ENCODE measurements around the gene TMEM50A.
"Not testable (repeated sequence)": the region's sequence is repeated elsewhere in the genome, so short reads cannot be mapped to it uniquely, and the experiment has no call there.

TMEM50A gene

DNA sequence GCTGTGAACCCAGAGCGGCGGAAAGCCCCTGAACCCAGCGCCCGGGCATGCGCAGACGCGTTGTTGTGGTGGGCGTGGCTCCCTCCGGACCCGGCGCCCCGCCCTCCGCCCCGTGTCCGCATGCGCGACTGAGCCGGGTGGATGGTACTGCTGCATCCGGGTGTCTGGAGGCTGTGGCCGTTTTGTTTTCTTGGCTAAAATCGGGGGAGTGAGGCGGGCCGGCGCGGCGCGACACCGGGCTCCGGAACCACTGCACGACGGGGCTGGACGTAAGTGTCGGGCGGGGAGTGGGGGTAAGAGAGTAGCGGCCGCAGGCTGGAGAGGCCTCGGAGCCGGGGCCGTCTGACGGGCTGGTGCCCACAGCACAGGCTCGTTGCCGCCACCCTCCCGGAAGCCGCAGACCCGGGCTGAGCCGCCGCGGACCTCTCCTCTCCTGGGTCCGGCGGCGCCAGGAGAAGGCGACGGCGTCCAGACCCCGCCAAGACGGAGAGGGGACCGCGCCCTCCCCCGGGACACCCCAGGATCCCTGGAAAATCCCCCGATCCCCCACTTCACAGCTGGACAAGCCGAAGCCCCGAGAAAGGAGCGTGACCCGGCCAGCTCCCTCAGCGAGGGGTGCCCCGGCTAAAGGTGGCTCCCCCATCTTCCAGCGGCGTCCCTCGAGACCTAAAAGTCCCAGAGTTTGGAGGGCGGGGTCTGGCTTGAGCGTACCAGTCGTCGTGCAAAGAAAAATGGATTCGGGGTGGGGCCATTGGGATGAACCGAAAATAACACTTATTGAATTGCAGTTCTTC is at the start of gene TMEM50A:
TMEM50A (plus strand) TSS at position 147 of the 794 bp plus-strand sequence. CDS start 2,153 bp downstream, outside the sequence.
- DNase-seq = peak; percentile 93

DNA sequence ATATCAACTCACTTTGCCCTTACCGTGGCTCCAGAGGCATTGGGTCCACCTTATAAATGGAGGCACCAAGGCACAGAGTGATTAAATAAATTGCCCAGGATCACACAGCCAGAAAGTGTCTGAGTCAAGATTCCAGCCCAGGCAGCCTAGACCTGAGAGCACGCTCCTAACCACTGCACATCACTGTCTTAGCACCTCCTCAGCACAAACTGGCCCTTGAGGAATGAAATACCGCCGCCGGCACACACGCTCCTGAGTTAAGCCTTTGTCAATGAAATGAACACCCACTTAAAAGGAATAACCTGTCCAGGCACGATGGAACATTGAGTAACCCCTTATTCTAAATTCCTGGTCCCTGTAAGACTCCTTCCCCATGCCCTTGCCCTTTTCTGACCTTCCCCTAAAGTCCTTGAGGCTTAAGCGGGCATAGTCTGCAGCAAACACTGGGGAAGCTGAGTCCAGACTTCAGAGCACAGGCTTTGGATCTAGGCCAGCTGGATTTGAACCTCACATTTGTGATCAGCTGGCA is 49.5 kb upstream of the TMEM50A start:
- not testable (repeated sequence) for DNase-seq

DNA sequence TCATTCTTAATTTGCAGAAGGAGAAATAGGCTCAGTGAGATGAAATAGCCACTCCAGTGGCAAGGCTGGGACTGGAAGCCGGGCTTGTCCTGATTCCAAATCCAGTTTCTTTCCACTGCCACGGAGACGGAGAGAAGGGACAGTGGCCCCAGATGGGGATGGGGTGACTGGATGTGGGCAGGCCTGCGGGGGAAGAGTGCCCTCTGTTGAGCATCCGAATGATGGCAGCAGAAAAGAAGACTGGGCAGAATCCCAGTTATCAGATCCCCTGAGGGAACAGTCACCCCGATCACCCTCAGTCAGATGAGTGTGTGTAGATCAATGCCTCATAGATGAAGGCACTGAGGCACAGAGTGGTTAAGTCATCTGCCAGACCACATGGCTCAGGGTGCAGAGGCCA is 48.1 kb upstream of the TMEM50A start:
- DNase-seq = not testable (repeated sequence)

DNA sequence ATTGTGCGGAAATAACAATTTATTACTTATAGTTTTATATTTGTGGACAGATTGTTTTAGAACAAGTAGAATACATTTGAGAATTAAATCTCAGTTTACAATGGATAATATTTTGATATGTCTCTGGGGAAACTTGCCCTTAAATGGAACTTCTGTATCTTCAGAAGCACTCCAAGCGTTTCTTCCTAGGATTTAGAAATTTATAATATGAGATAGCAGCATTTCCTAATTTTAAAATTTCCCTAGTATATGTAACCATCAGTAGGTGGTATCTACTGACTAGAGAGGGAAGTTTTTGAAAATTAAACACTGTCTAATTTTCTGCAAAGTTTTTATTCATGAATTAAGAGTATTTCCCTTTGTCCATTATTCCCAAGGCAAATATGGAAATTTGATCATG is 44.7 kb upstream of the TMEM50A start:
- DNase-seq = not testable (repeated sequence)

DNA sequence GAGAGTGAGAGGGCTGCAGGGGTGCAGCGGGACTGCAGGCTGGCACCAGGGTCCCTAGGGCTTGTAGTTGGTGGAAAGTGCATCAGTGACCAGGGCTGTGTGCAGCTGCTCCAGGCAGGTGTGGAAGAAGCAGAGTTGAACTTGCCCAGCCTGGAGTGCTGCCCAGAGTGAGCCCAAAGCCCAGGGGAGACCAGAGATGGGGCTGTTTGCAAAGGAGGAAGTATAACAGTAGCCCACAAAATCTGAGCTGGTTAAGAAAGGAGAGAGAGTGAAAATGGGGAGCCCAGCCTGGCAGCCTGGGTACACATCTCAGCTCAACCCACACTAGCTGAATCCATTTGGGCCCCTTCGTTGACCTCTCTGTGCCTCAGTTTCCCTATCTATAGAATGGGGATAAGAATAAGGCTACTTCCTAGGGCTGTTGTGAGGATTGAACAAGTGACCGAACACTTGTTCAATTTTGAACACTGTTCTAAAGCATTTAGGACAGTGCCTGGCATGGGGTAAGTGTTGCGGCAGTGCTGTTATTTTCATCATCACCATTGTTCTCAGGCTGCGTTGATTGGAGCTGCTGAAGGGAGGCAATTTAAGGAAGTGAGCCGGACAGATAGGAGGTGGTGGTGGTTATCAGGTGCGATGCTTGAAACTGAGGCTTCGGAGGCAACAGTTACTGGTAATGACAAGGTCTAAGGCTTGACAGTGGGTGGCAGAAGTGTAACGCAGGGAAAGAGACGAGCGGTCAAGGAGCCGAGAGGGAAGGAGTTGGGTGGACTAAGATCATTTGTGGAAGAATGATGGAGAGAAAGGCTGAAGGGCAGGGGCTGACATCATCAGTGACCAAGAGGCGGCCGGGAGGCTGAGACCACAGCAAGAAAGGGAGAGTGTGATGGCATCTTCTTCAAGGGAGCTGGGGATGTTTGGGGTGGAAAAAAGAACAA is 43.0 kb upstream of the TMEM50A start:
- not testable (repeated sequence) for DNase-seq

DNA sequence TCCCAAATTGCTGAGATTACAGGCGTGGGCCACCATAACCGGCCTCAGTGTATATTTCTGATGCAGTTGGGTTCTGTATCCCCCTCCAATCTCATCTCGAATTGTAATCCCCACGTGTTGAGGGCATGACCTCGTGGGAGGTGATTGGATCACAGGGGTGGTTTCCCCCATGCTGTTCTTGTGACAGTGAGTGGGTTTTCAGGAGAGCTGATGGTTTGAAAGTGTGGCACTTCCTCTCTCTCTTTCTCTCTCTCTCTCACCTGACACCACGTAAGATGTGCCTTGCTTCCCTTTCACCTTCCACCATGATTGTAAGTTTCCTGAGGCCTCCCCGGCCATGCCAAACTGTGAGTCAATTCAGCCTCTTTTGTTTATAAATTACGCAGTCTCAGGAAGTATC is 41.6 kb upstream of the TMEM50A start:
- not testable (repeated sequence) for DNase-seq

DNA sequence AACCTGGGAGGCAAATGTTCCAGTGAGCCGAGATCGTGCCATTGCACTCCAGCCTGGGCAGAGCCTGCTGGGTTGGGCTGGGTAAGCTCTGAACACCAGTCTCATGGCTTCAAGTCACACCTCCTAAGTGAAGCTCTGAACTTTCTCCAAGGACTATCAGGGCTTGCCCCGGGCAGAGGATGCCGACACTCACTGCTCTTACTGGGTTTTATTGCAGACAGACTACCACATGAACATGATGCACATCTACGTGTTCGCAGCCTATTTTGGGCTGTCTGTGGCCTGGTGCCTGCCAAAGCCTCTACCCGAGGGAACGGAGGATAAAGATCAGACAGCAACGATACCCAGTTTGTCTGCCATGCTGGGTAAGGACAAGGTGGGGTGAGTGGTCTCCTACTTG is 37.4 kb upstream of the TMEM50A start:
- DNase-seq = not testable (repeated sequence)

DNA sequence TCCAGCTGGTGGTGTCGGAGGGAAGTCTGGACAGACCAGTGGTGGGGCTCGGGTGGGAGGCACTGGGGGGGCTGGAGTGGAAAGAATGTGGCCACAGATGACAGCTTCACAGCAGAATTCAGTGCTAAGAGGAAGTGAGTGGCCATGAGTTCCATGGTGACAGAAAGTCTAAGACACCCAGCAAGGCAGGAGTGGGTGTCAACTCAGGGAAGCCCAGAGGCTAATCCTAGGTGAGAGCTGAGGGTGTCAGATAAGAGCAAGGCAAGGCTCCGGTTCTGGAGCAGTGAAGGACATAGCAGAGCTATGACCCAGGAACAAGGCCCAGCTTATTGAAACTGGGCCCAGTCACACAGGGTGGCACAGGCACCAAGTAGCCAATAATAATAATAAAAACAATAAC is 35.8 kb upstream of the TMEM50A start:
- not testable (repeated sequence) for DNase-seq

DNA sequence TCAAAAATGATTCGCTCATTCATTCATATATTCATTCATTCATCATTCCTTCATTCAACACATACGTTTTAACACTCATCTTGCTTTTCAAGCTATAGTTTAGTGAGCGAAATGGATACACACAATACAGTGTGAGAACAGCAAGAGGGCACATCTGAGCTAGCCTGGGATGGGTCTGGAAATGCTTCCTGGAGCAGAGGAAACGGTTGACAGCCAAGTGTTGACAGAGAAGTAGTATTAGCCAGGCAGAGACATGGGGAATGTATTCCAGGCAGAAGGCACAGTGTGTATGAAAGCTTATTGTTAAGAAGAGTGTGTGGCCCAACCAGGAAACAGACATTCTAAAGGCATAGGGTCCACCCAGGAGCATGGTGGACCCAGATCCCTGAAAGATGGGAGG is 33.2 kb upstream of the TMEM50A start:
- not testable (repeated sequence) for DNase-seq

DNA sequence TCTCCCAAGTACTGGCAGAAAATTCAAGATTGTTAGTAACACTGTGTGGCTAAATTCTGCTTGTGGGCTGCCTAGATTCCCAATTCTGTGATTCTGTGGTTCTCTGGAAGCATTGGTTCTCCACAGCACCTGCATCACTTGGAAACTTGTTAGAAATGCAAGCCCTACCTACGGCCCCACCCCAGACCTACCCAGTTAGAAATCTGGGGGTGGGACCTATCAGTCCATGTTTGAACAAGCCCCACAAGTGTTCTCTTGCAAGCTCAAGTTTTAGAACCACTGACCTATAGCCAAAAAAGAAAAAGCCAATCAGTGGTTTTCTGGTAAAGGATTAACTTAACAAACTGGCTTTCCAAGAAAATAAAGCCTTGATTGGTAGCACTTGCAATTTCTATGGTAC is 30.0 kb upstream of the TMEM50A start:
- not testable (repeated sequence) for DNase-seq

DNA sequence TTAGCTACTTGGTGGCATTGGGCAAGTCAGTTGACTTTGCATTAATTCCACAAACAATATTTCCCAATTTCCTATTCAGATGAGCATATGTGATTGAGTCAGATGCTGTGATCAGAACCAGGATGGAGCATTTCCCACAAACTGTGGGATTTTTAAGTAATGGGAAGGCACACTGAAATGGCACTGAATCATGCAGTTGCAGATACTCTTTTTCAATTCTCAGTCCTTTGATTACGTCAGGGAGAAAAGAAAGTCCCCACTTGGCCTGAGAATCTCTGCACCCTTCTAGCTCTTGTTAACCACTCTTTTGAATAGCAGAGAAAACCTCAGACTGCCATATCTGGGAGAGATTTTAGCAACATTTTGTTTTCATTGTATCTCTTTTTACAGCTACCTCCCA is 29.0 kb upstream of the TMEM50A start:
- not testable (repeated sequence) for DNase-seq

DNA sequence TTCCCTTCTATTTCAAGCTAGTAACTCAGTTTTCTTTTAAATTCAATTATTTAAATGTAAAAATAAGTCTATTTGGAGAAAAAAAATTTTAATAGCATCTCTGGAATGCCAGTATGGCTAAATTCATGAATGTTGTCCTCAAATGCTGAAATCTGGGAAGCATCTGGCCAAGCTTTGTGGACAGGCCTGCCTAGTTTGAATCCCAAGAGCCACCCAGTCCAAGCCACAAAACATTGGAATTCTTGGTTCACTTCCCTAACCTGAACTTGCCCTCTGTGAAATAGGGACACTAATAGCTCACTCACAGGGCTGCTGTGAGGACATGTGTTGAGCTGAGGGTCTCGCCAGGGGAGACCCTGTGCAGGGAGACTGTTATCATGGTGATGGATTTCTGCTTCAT is 28.6 kb upstream of the TMEM50A start:
- not testable (repeated sequence) for DNase-seq

DNA sequence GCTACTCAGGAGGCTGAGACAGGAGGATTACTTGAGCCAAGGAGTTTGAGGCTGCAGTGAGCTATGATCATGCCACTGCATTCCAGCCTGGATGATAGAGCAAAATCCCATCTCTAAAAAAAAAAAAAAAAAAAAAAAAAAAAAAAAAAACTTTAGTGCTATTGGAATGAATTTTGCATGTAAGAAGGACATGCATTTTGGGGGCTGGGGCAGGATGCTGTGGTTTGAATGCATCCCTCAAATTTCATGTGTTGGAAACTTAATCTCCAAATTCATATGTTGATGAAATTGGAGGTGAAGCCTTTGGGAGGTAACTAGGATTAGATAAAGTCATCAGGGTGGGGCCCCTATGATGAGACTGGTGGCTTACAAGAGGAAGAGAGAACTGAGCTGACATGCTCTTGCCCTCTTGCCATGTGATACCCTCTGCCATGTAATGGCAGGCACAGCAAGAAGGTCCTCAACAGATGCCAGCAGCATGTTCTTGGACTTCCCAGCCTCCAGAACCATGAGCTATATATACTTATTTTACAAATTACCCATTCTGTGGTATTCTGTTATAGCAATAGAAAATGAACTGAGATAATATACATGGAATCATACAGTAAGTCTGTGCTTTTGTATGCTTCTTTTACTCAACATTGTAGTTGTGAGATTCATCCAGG is 25.2 kb upstream of the TMEM50A start:
- DNase-seq = not testable (repeated sequence)

DNA sequence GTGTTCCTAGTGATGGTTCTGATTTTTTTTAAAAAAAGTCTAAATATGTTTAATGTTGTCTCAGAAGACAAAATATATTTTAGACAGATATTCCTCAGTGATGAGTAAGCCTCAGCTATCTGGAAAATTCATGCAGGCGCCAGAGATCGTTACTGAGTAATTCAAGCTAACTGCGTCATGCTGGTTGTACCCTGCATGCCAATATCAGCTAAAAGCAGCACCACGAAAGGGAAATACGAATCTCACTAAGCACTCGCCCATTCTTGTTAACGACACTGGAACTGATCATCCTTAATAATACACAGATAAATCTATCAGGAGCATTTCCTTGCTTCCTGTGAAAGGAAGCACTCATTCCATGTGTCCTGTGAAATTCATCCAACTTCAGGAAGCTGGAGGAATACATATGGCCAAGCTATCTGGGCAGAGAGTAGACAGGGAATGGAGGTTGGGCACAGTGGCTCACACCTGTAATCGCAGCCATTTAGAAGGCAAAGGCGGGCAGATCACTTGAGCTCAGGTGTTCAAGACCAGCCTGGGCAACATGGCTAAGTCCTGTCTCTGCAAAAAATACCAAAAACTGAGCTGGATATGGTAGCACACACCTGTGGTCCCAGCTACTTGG is 17.7 kb upstream of the TMEM50A start:
- DNase-seq = not testable (repeated sequence)

DNA sequence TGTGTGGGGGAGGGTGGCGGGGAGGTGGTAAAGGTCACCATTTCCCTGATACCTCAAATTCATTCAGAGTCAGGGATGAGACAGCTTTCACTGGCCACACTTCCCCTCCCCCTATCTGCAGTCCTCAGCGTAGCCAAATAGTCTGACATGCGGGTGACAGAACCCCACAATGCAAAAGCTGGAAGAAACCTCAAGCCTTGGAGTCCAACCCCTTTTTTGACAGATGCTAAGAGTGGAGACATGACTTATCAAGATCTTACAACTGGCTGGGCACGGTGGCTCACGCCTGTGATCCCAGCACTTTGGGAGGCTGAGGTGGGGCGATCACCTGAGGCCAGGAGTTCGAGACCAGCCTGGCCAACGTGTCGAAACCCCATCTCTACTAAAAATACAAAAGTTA is 16.0 kb upstream of the TMEM50A start:
- DNase-seq = not testable (repeated sequence)

DNA sequence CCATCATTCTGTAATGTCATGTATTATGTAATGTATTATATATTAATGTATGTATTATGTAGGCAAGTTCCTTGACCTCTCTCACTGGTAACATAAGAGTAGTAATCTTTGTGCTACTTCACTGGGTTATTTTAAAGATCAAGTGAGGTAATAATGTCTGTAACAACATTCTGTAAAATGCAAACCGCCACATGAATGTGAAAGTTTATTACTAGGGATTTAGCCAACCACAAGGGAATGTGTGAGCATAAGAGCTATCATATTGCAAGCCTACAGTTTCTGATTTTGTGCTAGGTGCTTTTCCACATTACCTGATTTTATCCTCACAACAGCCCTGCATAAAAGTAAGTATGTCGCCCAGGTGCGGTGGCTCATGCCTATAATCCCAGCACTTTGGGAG is 13.7 kb upstream of the TMEM50A start:
- not testable (repeated sequence) for DNase-seq

DNA sequence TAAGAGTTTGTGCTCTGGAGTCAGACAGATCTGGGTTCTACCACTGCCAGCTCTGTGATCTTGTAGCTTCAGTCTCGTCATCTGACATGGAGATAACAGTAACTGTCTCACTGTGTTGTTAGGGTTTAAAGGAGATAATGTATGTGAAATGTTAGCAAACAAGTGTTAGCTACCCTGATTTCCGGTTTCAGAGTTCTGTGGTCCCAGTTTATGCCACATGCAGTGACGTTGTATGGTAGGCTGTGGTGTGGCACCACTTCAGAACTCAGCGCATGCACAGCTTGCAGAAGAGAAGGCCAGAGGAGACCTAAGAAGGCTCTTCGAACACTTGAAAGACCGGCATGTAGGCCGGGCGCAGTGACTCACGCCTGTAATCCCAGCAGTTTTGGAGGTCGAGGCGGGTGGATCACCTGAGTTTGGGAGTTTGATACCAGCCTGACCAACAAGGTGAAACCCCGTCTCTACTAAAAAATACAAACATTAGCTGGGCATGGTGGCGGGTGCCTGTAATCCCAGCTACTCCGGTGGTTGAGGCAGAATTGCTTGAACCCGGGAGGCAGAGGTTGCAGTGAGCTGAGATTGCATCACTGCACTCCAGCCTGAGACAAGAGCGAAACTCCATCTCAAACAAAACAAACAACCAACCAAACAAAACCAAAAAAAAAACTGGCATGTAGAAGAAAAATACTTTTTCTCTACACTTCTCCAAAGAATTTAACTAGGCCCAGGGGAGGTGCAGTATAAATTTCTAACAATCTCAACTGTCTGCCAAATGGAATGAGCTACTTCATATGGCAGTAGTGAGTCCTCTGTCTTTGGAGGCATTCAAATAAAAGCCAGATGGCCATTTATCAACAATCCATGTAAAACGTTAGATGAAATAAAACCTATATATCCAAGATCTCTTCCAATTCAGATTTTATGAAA is 10.0 kb upstream of the TMEM50A start:
- not testable (repeated sequence) for DNase-seq

DNA sequence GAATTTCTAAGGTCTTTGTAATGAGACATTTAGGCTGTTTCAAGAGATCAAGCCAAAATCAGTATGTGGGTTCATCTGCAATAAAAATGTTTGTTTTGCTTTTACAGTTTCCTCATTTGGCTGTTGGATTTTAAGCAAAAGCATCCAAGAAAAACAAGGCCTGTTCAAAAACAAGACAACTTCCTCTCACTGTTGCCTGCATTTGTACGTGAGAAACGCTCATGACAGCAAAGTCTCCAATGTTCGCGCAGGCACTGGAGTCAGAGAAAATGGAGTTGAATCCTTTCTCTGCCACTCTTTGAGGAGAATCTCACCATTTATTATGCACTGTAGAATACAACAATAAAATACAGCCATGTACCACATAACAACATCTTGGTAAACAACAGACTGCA is 9.3 kb upstream of the TMEM50A start:
- DNase-seq = not testable (repeated sequence)

DNA sequence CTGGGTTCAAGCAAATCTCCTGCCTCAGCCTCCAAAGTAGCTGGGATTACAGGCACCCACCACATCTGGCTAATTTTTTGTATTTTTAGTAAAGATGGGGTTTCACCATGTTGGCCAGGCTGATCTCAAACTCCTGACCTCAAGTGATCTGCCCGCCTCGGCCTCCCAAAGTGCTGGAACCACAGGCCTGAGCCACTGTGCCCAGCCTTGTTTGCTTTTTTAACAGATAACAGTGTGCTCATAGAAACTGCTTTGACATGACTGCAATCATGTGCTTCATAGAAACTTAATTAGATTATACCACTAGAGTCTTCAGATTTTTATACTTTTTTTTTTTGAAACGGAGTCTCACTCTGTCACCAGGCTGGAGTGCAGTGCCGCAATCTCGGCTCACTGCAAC is 8.8 kb upstream of the TMEM50A start:
- DNase-seq = not testable (repeated sequence)

DNA sequence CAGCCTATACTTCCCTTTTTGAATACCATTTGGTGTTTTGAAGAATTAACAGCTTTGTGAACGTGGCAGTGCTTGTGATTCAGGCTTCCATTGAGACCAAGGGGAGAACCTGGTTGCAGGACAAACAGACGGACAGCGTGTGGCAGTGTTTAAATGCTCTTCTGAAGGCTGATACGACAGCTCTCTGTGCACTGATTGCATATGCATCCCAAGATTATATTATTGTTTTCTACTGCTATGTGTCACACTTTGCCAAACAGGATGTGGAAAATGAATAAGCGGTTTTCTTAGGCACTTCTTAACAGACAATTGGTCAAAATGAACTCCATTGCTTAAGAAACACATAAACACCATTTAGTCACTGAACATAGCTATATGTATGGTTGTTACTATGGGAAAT is 8.2 kb upstream of the TMEM50A start:
- peak; percentile 24 for DNase-seq

DNA sequence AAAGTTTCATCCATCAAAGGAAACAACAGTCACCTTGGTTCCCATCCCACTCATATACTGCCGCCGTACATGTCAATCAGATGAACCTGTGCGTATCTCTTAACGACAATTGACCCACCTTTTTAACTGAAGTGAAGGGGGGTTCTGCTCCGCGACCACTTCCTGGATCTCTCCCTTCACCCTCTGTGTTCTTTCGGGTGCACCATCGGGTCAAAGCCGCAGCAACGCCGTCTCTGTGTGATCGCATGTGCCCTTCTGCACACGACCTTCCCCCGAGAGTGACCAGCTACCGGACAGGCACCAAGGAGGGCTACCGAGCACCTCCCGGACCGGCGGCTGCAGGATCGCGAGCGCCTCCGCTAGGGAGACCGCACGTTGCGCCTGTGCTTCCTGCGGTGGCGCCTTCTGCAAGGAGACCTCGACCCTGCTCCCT is 1.2 kb upstream of the TMEM50A start:
- peak; percentile 42 for DNase-seq

Data from CD4-positive, alpha-beta T cell treated with Interleukin-10 for 1 hour (primary cell).